IMR-90 (cell line): Measurements from ENCODE around the gene SASS6. TPM values are rescaled to one million over a fixed set of nuclear protein-coding genes. Genes with fewer than 3 reads are reported as not detected.

ENCODE experiments used
- ATAC-seq: fragments of 200-7000 bp; cut with Tn5 transposase; 2 replicates; pipeline ENCODE4 v1.9.1; 2020; ENCODE audit warnings: low read depth, mild to moderate bottlenecking, moderate library complexity
- BruUV-seq: library from RNA; stranded (reverse); fragments of 400-500 nt; replicated peaks from 2 replicates; lab custom pipeline; 2021; lab: Mats Ljungman, UMichigan
- CTCF ChIA-PET: fragments of 300-600 bp; formaldehyde crosslinking; extraction: SDS; loops from one replicate; lab custom pipeline; 2021; ENCODE audit warnings: antibody characterized with exemption; lab: Yijun Ruan, JAX
- POLR2A ChIA-PET: fragments of 300-600 bp; sonication (Branson Sonifier 250); formaldehyde crosslinking; loops from one replicate; lab custom pipeline; 2022; ENCODE audit warnings: antibody characterized with exemption; ENCODE audit not compliant: unreplicated experiment; lab: Charles Lee
- DNase-seq: peaks from one replicate; pipeline ENCODE4 v3.0.0; 2013
- H2AFZ ChIP-seq: replicated peaks from 2 replicates; pipeline ENCODE3; 2013; ENCODE audit warnings: low read length, mild to moderate bottlenecking; ENCODE audit not compliant: poor library complexity
- H2AK5ac ChIP-seq: 2 replicates; pipeline ENCODE4 v1.6.1; 2013; ENCODE audit warnings: low read depth, low read length, inconsistent platforms
- H2AK9ac ChIP-seq: replicated peaks from 2 replicates; pipeline ENCODE3; 2013; ENCODE audit warnings: mild to moderate bottlenecking, low read depth, low read length, moderate library complexity; ENCODE audit not compliant: poor library complexity
- H2BK120ac ChIP-seq: 2 replicates; pipeline ENCODE4 v1.6.1; 2013; ENCODE audit warnings: low read depth, low read length, inconsistent platforms
- H2BK15ac ChIP-seq: 3 replicates; pipeline ENCODE4 v1.6.1; 2013; ENCODE audit warnings: low read depth, low read length, inconsistent platforms
- H2BK20ac ChIP-seq: 2 replicates; pipeline ENCODE4 v1.6.1; 2013; ENCODE audit warnings: low read depth, mild to moderate bottlenecking, inconsistent platforms, low read length, moderate library complexity
- H2BK5ac ChIP-seq: 2 replicates; pipeline ENCODE4 v1.6.1; 2013; ENCODE audit warnings: mild to moderate bottlenecking, low read depth, low read length, inconsistent platforms; ENCODE audit not compliant: poor library complexity, severe bottlenecking
- H3K14ac ChIP-seq: replicated peaks from 2 replicates; pipeline ENCODE4 v1.6.1; 2013; ENCODE audit warnings: low read depth, low read length, inconsistent platforms
- H3K18ac ChIP-seq: 2 replicates; pipeline ENCODE4 v1.6.1; 2013; ENCODE audit warnings: low read depth, low read length, control low read depth
- H3K23ac ChIP-seq: 2 replicates; pipeline ENCODE4 v1.6.1; 2013; ENCODE audit warnings: low read depth, low read length, inconsistent platforms
- H3K27ac ChIP-seq: 2 replicates; pipeline ENCODE4 v1.5.1; 2013; ENCODE audit warnings: mild to moderate bottlenecking, control low read depth, low read length; ENCODE audit not compliant: insufficient read depth
- H3K27me3 ChIP-seq: 2 replicates; pipeline ENCODE4 v1.6.1; 2013; ENCODE audit warnings: low read length; ENCODE audit not compliant: control insufficient read depth, insufficient read depth
- H3K36me3 ChIP-seq: 2 replicates; pipeline ENCODE4 v1.6.1; 2013; ENCODE audit warnings: low read length, mixed read lengths; ENCODE audit not compliant: control insufficient read depth, insufficient read depth
- H3K4ac ChIP-seq: 2 replicates; pipeline ENCODE4 v1.6.1; 2013; ENCODE audit warnings: low read depth, low read length, inconsistent platforms
- H3K4me1 ChIP-seq: 2 replicates; pipeline ENCODE4 v1.6.1; 2013; ENCODE audit warnings: low read length, mixed read lengths; ENCODE audit not compliant: control insufficient read depth, insufficient read depth
- H3K4me2 ChIP-seq: 2 replicates; pipeline ENCODE4 v1.6.1; 2013; ENCODE audit warnings: low read depth, mild to moderate bottlenecking, control low read depth, low read length, moderate library complexity
- H3K4me3 ChIP-seq: 2 replicates; pipeline ENCODE4 v1.5.1; 2013; ENCODE audit warnings: low read depth, mild to moderate bottlenecking, control low read depth, low read length, moderate library complexity; ENCODE audit not compliant: insufficient read depth
- H3K56ac ChIP-seq: 2 replicates; pipeline ENCODE4 v1.6.1; 2013; ENCODE audit warnings: low read length, inconsistent platforms; ENCODE audit not compliant: insufficient read depth; ENCODE audit errors: extremely low read depth
- H3K79me1 ChIP-seq, 2 experiments: 2 replicates each; pipeline ENCODE4 v1.6.1; 2013; ENCODE audit warnings: low read length in 2 of 2, inconsistent platforms in 1 of 2, low read depth in 1 of 2
- H3K9ac ChIP-seq: 2 replicates; pipeline ENCODE4 v1.6.1; 2013; ENCODE audit warnings: low read depth, low read length, control low read depth
- H3K9me1 ChIP-seq: 2 replicates; pipeline ENCODE4 v1.6.1; 2013; ENCODE audit warnings: low read length, inconsistent platforms; ENCODE audit not compliant: insufficient read depth
- H3K9me3 ChIP-seq: 2 replicates; pipeline ENCODE4 v1.6.1; 2013; ENCODE audit warnings: low read length; ENCODE audit not compliant: control insufficient read depth, insufficient read depth
- H4K20me1 ChIP-seq: 2 replicates; pipeline ENCODE4 v1.6.1; 2013; ENCODE audit warnings: low read length, inconsistent platforms; ENCODE audit not compliant: insufficient read depth
- H4K5ac ChIP-seq: 2 replicates; pipeline ENCODE4 v1.6.1; 2013; ENCODE audit warnings: mild to moderate bottlenecking, low read depth, low read length, control low read depth
- H4K8ac ChIP-seq, 2 experiments: 2 replicates each; pipeline ENCODE4 v1.6.1; 2013; ENCODE audit warnings: low read depth in 2 of 2, low read length in 2 of 2, control low read depth in 1 of 2, inconsistent platforms in 1 of 2
- H4K91ac ChIP-seq: 2 replicates; pipeline ENCODE4 v1.6.1; 2013; ENCODE audit warnings: low read depth, low read length, inconsistent platforms; ENCODE audit not compliant: insufficient read depth
- BHLHE40 ChIP-seq: fragments of 150-350 bp; IDR thresholded peaks from 2 replicates; pipeline ENCODE4 v1.6.1; 2016; ENCODE audit warnings: mild to moderate bottlenecking, low read depth, low read length
- CEBPB ChIP-seq: IDR thresholded peaks from 2 replicates; pipeline ENCODE4 v1.6.1; 2012; ENCODE audit warnings: low read depth, low read length, improper control_type of control experiment
- CHD1 ChIP-seq: IDR thresholded peaks from 2 replicates; pipeline ENCODE4 v1.6.1; 2012; ENCODE audit warnings: low read depth, low read length, improper control_type of control experiment
- FOS ChIP-seq: fragments of 150-350 bp; IDR thresholded peaks from 2 replicates; pipeline ENCODE4 v1.6.1; 2016; ENCODE audit warnings: low read depth, low read length
- MAFK ChIP-seq: IDR thresholded peaks from 2 replicates; pipeline ENCODE4 v1.6.1; 2012; ENCODE audit warnings: low read depth, low read length, improper control_type of control experiment
- MAZ ChIP-seq: IDR thresholded peaks from 2 replicates; pipeline ENCODE4 v1.6.1; 2012; ENCODE audit warnings: low read depth, mild to moderate bottlenecking, low read length, improper control_type of control experiment, moderate library complexity, borderline replicate concordance
- MXI1 ChIP-seq: IDR thresholded peaks from 2 replicates; pipeline ENCODE4 v1.6.1; 2012; ENCODE audit warnings: low read depth, mild to moderate bottlenecking, low read length, moderate library complexity, borderline replicate concordance
- NFE2L2 ChIP-seq: fragments of 150-350 bp; IDR thresholded peaks from 2 replicates; pipeline ENCODE4 v1.6.1; 2016; ENCODE audit warnings: low read depth, mild to moderate bottlenecking, low read length
- POLR2A ChIP-seq: IDR thresholded peaks from 2 replicates; pipeline ENCODE4 v1.6.1; 2012; ENCODE audit warnings: mild to moderate bottlenecking, low read depth, low read length
- RAD21 ChIP-seq: IDR thresholded peaks from 2 replicates; pipeline ENCODE4 v1.6.1; 2012; ENCODE audit warnings: low read length, improper control_type of control experiment
- RCOR1 ChIP-seq: IDR thresholded peaks from 2 replicates; pipeline ENCODE4 v1.6.1; 2012; ENCODE audit warnings: mild to moderate bottlenecking, low read length, improper control_type of control experiment; ENCODE audit not compliant: insufficient replicate concordance
- RFX5 ChIP-seq: IDR thresholded peaks from 2 replicates; pipeline ENCODE4 v1.8.0; 2012; ENCODE audit warnings: low read depth, mild to moderate bottlenecking, low read length, moderate library complexity
- SMC3 ChIP-seq: fragments of 150-350 bp; IDR thresholded peaks from 2 replicates; pipeline ENCODE4 v1.6.1; 2016; ENCODE audit warnings: low read depth, mild to moderate bottlenecking, antibody characterized with exemption, low read length, moderate library complexity
- WGBS, 2 experiments: methylation state at CpG; one replicate each; pipeline versions ENCODE4 v1.1.5 to v1.1.7; 2013; ENCODE audit warnings: missing lambda C conversion rate in 2 of 2; ENCODE audit not compliant: insufficient read length in 1 of 2; ENCODE audit errors: extremely low coverage in 2 of 2; 5-methylcytosine and 5-hydroxymethylcytosine counted together
- dilution Hi-C: fragments of 300-500 bp; cut with HindIII; formaldehyde crosslinking; loops from one replicate; pipeline ENCODE4 v1.14.3; 2018; ENCODE audit warnings: low sequenced_read_pairs; ENCODE audit not compliant: unreplicated experiment
- in situ Hi-C: fragments of 300-500 bp; cut with MboI; formaldehyde crosslinking; loops from 3 replicates; pipeline ENCODE4 v1.14.3; 2019; ENCODE audit warnings: low sequenced_read_pairs, inconsistent platforms, mixed read lengths
- intact Hi-C: fragments of 100-400 bp; cut with micrococcal nuclease; formaldehyde crosslinking; loops from 2 replicates; pipeline ENCODE4 v1.10.0; 2022
- polyA plus RNA-seq, 3 experiments: library from polyadenylated mRNA; depleted of rRNA; stranded (reverse); fragments of >200 nt; gene quantifications; 2 replicates each; pipeline ENCODE4 v1.2.3, GENCODE V29; 2012; ENCODE audit warnings: low replicate concordance in 1 of 3
- total RNA-seq: library from RNA; depleted of rRNA; stranded (reverse); fragments of >200 nt; gene quantifications from 2 replicates; pipeline ENCODE4 v1.2.3, GENCODE V29; 2012
- TF ChIP-seq, protein P1 (sequence below): fragments of 150-350 bp; IDR thresholded peaks from 2 replicates; pipeline ENCODE4 v1.6.1; 2017; ENCODE audit warnings: mild to moderate bottlenecking, antibody characterized with exemption, low read length, low read depth
- TF ChIP-seq, protein P2 (sequence below): fragments of 150-350 bp; IDR thresholded peaks from 2 replicates; pipeline ENCODE4 v1.6.1; 2016; ENCODE audit warnings: low read depth, mild to moderate bottlenecking, low read length, moderate library complexity, borderline replicate concordance
- TF ChIP-seq, protein P3 (sequence below): conservative IDR thresholded peaks from 2 replicates; pipeline ENCODE4 v1.5.1; 2012; ENCODE audit warnings: mild to moderate bottlenecking, low read depth, low read length, improper control_type of control experiment

Gene SASS6
- total and polyA plus RNA-seq, 2 of the 4 experiments (the other 2 are of a cell fraction): 1.1 to 2.7 TPM

DNA sequence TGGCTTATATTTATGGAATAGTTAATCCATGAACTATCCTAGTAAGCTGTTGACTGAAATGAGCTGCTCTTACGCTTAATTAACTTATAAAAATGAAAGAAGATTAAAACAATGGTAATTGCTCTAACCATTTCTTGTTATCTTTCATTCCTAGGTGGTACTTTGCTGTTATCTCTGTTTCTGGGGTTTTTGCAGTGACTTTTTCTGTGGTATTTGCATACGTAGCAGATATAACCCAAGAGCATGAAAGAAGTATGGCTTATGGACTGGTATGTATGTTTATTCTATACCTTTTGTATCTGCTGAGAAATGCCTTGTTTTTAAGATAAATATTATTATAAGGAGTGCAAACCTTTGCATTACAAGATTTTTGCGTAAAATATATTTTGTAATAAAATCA is 71.0 kb downstream of the SASS6 start:
- no peaks in the 10 kb centered on the region for H4K20me1 ChIP-seq
- H4K8ac ChIP-seq: no peak overlapping the region
- CTCF ChIA-PET: no interaction called here
- H3K9me1 ChIP-seq: no peaks in the 10 kb centered on the region
- H3K18ac ChIP-seq: no peak overlapping the region
- ATAC-seq (no peak), DNase-seq (no peak)
- dilution Hi-C loops: no loop called here
- H3K4ac ChIP-seq: no peak overlapping the region
- H4K91ac ChIP-seq: no peak overlapping the region
- H3K36me3 ChIP-seq: peaks cover 33% of the 10 kb centered on the region
- no peak overlapping the region for H2BK120ac ChIP-seq
- H3K56ac ChIP-seq: no peak overlapping the region
- no CpG with 5 or more reads among the region's 3 CpGs for WGBS, 2 experiments
- no peak overlapping the region for H2BK15ac ChIP-seq
- H3K4me1 ChIP-seq: no peaks in the 10 kb centered on the region
- intact Hi-C loops: no loop called here
- H3K27me3 ChIP-seq: no peaks in the 10 kb centered on the region
- no peak overlapping the region for H3K14ac ChIP-seq
- H3K4me3 ChIP-seq: no peak overlapping the region
- H2AK5ac ChIP-seq: no peak overlapping the region
- peaks cover 17 to 29% of the 10 kb centered on the region in 2 experiments; a peak in 3 of 4 replicates for H3K79me1 ChIP-seq
- POLR2A ChIA-PET: no interaction called here
- H3K4me2 ChIP-seq: no peak overlapping the region
- no peak overlapping the region for H4K5ac ChIP-seq
- no peak overlapping the region for H2AK9ac ChIP-seq
- no peak overlapping the region for H2AFZ ChIP-seq
- TF ChIP-seq CHD1: no peak
- no peak for TF ChIP-seq BHLHE40
- no peak for TF ChIP-seq POLR2A
- TF ChIP-seq, protein P1, sequence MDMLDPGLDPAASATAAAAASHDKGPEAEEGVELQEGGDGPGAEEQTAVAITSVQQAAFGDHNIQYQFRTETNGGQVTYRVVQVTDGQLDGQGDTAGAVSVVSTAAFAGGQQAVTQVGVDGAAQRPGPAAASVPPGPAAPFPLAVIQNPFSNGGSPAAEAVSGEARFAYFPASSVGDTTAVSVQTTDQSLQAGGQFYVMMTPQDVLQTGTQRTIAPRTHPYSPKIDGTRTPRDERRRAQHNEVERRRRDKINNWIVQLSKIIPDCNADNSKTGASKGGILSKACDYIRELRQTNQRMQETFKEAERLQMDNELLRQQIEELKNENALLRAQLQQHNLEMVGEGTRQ: no peak
- TF ChIP-seq, protein P2, sequence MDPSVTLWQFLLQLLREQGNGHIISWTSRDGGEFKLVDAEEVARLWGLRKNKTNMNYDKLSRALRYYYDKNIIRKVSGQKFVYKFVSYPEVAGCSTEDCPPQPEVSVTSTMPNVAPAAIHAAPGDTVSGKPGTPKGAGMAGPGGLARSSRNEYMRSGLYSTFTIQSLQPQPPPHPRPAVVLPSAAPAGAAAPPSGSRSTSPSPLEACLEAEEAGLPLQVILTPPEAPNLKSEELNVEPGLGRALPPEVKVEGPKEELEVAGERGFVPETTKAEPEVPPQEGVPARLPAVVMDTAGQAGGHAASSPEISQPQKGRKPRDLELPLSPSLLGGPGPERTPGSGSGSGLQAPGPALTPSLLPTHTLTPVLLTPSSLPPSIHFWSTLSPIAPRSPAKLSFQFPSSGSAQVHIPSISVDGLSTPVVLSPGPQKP: no peak
- no peak for TF ChIP-seq NFE2L2
- TF ChIP-seq FOS: no peak
- no peak for TF ChIP-seq MAFK
- no peak for TF ChIP-seq RFX5
- TF ChIP-seq MAZ: no peak
- no peak for TF ChIP-seq SMC3
- TF ChIP-seq RCOR1: no peak
- TF ChIP-seq CEBPB: no peak
- TF ChIP-seq, protein P3, sequence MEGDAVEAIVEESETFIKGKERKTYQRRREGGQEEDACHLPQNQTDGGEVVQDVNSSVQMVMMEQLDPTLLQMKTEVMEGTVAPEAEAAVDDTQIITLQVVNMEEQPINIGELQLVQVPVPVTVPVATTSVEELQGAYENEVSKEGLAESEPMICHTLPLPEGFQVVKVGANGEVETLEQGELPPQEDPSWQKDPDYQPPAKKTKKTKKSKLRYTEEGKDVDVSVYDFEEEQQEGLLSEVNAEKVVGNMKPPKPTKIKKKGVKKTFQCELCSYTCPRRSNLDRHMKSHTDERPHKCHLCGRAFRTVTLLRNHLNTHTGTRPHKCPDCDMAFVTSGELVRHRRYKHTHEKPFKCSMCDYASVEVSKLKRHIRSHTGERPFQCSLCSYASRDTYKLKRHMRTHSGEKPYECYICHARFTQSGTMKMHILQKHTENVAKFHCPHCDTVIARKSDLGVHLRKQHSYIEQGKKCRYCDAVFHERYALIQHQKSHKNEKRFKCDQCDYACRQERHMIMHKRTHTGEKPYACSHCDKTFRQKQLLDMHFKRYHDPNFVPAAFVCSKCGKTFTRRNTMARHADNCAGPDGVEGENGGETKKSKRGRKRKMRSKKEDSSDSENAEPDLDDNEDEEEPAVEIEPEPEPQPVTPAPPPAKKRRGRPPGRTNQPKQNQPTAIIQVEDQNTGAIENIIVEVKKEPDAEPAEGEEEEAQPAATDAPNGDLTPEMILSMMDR: no peak
- no peak for TF ChIP-seq RAD21
- no peak for TF ChIP-seq MXI1
- in situ Hi-C loops: no loop called here
- no peaks in the 10 kb centered on the region for H3K9me3 ChIP-seq
- H2BK20ac ChIP-seq: no peak overlapping the region
- H3K9ac ChIP-seq: no peak overlapping the region
- H3K23ac ChIP-seq: no peak overlapping the region
- no peak overlapping the region for H3K27ac ChIP-seq
- BruUV-seq: no TSS peak
- H2BK5ac ChIP-seq: no peak overlapping the region
